Retinal pigment epithelial cell (primary cell): ENCODE data around the gene TMEM245.

Experiments
- DNase-seq: peaks from one replicate; pipeline ENCODE4 v3.0.0-alpha.2; 2010; ENCODE audit warnings: low read depth
- H3K4me3 ChIP-seq: 2 replicates; pipeline ENCODE4 v1.5.1; 2011; ENCODE audit warnings: mild to moderate bottlenecking, low read length, control low read depth, moderate library complexity
- CTCF ChIP-seq: conservative IDR thresholded peaks from 2 replicates; pipeline ENCODE4 v1.5.1; 2011; ENCODE audit warnings: low read depth, low read length, control low read depth, inconsistent platforms

TMEM245 gene

GRCh38 chr9:109097146-109097545, 22.6 kb downstream of the TMEM245 start:
- no peak for TF ChIP-seq CTCF
- no peak overlapping the region for H3K4me3 ChIP-seq
- DNase-seq = no peak

- TF ChIP-seq CTCF = no peak
- H3K4me3 ChIP-seq = no peak overlapping the region
- no peak for DNase-seq
Observed at GRCh38 chr9:109095321-109095720, 24.4 kb downstream of the TMEM245 start.

- TF ChIP-seq CTCF = no peak
- no peak for DNase-seq
- no peak overlapping the region for H3K4me3 ChIP-seq
Observed at GRCh38 chr9:109094268-109094667, 25.5 kb downstream of the TMEM245 start.

- DNase-seq = no peak
- TF ChIP-seq CTCF = no peak
- no peak overlapping the region for H3K4me3 ChIP-seq
Observed at GRCh38 chr9:109092587-109092986, 27.2 kb downstream of the TMEM245 start.

- DNase-seq = no peak
- TF ChIP-seq CTCF = no peak
- no peak overlapping the region for H3K4me3 ChIP-seq
Observed at GRCh38 chr9:109092051-109092580, 27.6 kb downstream of the TMEM245 start.

GRCh38 chr9:109088221-109088620, 31.5 kb downstream of the TMEM245 start:
- no peak for TF ChIP-seq CTCF
- no peak for DNase-seq
- H3K4me3 ChIP-seq = no peak overlapping the region

- no peak for DNase-seq
- H3K4me3 ChIP-seq = no peak overlapping the region
- TF ChIP-seq CTCF = no peak
Observed at GRCh38 chr9:109087795-109088194, 32.0 kb downstream of the TMEM245 start.
